AG09319 (cell line): ENCODE results near the gene ATP2C2.
A peak's percentile ranks its signal among the peaks of the same experiment; 100 is the strongest.

Experiments
- DNase-seq: peaks from one replicate; pipeline ENCODE4 v3.0.0-alpha.2; 2010; ENCODE audit warnings: low read depth; ENCODE audit errors: extremely low read depth
- CTCF ChIP-seq: IDR thresholded peaks from 2 replicates; pipeline ENCODE4 v1.5.1; 2011; ENCODE audit warnings: low read depth, mild to moderate bottlenecking, inconsistent platforms, low read length, moderate library complexity

Gene ATP2C2

GRCh38 chr16:84509032-84509950 lies 141.0 kb downstream of the ATP2C2 start:
- no peak for TF ChIP-seq CTCF
- no peak for DNase-seq

- DNase-seq: peak; percentile 72
- peak; percentile 87 for TF ChIP-seq CTCF
Measured at GRCh38 chr16:84511180-84511800, 143.0 kb downstream of the ATP2C2 start.

GRCh38 chr16:84511831-84512230 lies 143.5 kb downstream of the ATP2C2 start:
- TF ChIP-seq CTCF: no peak
- DNase-seq: no peak

GRCh38 chr16:84513123-84513522 lies 144.8 kb downstream of the ATP2C2 start:
- DNase-seq: no peak
- no peak for TF ChIP-seq CTCF

GRCh38 chr16:84513666-84514065 lies 145.3 kb downstream of the ATP2C2 start:
- no peak for DNase-seq
- no peak for TF ChIP-seq CTCF
